Activated T-helper 1 cell treated with anti-CD3 and anti-CD28 coated beads, Interleukin-2, amount 50 U/mL, for 16 hours (primary cell): Measurements from ENCODE around the gene TMEM26.
"Not testable (repeated sequence)": the region's sequence is repeated elsewhere in the genome, so short reads cannot be mapped to it uniquely, and the experiment has no call there.

Source experiments
- DNase-seq, 2 donors: peaks; one replicate each; pipeline ENCODE4 v3.0.0-alpha.2; 2020; ENCODE audit warnings: low read depth in 1 of 2, low spot score in 1 of 2

TMEM26 gene

GRCh38 chr10:61400524-61400923 lies 52.7 kb downstream of the TMEM26 start:
- DNase-seq: no peak

DNA sequence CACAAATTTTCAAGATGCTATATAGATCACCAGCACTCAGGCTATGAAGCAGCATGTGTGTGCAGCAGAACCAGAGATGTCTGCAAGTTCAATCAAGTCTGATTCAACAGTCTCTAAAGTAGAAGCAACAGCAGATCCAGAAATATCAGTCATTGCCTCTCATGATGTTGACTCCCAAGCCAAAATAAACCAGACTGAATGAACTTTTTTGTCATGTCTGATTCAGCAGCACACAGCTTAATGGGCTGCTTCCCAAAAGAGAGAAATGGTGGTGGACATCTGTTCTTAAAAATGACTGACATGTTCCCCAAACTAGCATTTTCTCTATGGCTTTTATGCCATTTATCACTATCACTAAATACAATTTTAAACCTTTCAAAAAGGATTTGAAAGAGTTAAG lies 53.8 kb downstream of the TMEM26 start:
- no peak for DNase-seq

DNA sequence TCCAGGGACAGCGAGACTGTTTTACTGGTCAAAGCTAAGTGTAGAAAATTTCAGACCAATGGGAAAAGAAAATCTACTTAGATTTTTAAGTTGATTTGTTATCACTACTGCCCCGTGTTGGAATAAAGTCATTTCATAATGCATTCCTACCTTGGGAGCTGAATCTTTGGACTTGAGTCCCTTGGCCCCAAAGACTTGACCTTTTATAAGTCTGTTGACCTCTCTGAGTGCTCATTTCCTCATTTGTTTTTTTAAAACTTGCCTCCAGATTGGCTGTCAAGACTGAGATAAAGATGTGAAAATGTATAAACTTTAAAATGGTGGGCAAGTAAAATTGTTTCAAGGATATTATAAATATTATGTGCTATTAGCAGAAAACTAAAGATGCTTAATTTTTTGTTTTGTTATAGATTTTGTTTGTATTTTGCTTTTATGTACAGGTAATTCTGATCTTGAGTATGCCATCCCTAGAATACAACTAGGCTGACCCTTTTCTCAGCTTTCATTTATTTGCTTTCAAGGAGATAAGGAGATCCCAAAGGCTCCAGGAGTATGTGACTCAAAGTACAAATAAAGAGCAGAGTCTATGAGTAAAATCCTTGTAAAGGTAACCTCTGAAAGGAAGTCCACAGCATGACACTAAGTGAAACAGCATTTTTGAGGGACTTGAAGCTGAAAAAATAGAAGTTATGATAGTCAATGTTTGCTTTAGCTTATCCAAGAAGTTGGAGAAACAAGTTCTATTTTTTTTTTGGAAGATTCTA lies 54.6 kb downstream of the TMEM26 start:
- DNase-seq: no peak

DNA sequence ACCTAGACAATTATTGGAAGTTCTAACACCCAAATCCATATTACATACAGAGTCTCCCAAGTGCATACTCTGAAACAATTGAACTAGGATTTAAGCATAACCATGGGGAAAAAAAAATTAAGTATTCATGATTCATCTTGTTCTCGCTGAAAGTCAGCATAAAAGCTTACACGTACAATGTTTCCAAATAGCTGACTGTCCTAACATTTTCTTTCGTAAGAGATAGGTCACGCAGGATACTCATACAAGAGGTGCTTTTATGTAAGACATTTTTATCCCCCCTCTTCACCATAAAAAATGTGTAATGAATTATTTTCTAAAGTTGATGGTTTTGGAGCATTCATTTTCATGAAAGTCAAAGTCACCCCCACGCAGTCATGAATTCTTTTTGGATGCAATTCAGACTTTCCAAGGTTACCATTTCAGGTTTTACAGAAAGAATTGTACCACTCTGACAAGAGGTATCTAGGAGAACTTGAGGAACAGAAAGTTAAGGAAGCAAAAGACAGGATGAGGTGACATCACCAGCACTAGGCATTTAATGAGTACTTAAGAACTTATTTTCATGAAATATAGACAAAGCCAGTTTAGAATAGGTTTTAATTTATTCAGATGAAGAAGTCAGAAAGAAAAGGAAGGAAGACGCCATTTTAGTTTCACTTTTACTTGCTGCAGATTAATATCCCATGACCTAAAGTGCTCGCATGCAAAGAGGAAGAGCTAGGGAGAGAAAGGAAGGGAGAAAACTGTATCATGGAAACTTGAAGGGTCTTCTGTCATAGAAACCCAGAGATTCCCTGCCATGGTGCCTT lies 55.8 kb downstream of the TMEM26 start:
- DNase-seq: no peak

DNA sequence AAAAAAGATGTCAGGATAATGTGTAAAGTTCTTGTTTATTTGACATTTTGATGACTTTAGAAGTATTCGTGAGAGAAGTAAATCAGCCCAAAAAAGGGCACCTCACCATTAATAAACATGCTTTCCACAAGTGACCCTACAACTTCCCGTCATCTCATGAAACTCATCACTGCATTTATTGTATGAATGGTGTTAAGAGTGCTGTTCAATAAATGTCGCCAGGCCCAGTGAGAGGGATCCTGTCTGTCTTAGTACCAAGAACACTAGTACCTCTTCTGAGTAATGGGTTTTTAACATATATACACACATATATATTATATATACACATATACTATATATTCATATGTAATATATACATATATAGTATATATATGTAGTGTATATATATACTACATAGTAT lies 61.9 kb downstream of the TMEM26 start:
- no peak for DNase-seq

- no peak for DNase-seq
Measured at GRCh38 chr10:61390851-61391250, 62.3 kb downstream of the TMEM26 start.

- no peak for DNase-seq
Measured at GRCh38 chr10:61389887-61390286, 63.3 kb downstream of the TMEM26 start.

- not testable (repeated sequence) for DNase-seq
Measured at GRCh38 chr10:61388986-61389385, 64.2 kb downstream of the TMEM26 start.

GRCh38 chr10:61385231-61386001 lies 67.8 kb downstream of the TMEM26 start:
- DNase-seq: no peak

- DNase-seq: not testable (repeated sequence)
Measured at GRCh38 chr10:61381153-61381552, 72.0 kb downstream of the TMEM26 start.

DNA sequence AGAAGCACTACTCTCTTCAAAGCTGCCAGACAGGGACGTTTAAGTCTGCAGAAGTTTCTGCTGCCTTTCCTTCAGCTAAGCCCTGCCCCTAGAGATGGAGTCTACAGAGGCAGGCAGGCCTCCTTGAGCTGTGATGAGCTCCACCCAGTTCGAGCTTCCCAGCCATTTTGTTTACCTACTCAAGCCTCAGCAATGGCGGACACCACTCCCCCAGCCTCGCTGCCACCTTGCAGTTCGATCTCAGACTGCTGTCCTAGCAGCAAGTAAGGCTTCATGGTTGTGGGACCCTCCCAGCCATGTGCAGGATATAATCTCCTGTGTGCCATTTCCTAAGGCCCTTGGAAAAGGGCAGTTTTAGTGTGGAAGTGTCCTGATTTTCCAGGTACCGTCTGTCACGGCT lies 74.3 kb downstream of the TMEM26 start:
- no peak for DNase-seq

DNA sequence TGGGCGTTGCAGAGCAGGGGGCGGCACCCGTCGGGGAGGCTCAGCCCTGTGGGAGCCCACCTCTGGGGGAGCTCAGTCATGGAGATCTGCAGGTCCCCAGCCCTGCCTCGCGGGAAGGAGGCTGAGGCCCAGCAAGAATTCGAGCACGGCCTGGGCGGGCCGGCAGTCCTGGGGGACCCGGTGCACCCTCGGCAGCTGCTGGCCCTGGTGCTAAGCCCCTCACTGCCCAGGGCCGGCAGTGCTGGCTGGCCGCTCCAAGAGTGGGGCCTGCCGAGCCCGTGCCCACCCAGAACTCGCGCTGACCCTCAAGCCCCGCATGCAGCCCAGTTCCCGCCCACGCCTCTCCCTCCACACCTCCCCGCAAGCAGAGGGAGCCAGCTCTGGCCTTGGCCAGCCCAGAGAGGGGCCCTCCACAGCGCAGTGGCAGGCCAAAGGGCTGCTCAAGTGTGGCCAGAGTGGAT lies 76.2 kb downstream of the TMEM26 start:
- no peak for DNase-seq

- no peak for DNase-seq
Measured at GRCh38 chr10:61376377-61376776, 76.8 kb downstream of the TMEM26 start.

DNA sequence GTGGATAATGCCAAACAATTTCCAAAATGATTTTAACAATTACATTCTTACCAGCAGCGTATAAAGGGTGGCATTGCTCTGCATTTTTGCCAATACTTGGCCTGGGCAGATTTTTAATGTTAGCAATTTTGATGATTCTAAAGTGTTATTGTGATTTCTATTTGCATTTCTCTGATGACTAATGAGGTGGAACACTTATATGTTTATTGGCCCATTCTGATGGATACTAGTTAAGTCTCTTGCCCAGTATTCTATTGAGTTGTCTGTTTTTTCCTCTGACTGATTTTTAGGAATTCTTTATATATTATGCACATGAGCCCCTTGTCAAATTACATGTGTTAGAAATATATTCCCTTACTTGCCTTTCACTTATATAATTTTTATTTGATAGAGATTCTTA lies 86.8 kb downstream of the TMEM26 start:
- no peak for DNase-seq

- DNase-seq: no peak
Measured at GRCh38 chr10:61364619-61365018, 88.6 kb downstream of the TMEM26 start.

- DNase-seq: no peak
Measured at GRCh38 chr10:61363006-61363405, 90.2 kb downstream of the TMEM26 start.

DNA sequence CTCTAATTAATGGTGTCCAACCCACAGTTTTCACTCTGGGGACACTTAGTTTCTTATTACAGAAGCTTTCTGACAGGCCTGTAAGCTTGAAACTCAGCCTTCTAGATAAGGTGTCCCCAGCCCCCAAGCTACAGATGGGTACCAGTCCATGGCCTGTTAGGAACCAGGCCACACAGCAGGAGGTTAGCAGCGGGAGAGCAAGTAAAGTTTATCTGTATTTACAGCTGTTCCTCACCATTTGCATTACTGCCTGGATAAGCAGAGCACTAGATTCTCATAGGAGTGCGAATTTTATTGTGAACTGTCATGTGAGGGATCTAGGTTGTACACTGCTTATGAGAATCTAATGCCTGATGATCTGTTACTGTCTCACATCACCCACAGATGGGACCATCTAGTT lies 93.7 kb downstream of the TMEM26 start:
- no peak for DNase-seq

- no peak for DNase-seq
Measured at GRCh38 chr10:61357687-61358086, 95.5 kb downstream of the TMEM26 start.
